Measurements from ENCODE around the gene PDX1. TPM values are rescaled to one million over a fixed set of nuclear protein-coding genes. Genes with fewer than 3 reads are reported as not detected.

The PDX1 gene
- total RNA-seq, 1 donor from 2014 or later, result not detected

DNA sequence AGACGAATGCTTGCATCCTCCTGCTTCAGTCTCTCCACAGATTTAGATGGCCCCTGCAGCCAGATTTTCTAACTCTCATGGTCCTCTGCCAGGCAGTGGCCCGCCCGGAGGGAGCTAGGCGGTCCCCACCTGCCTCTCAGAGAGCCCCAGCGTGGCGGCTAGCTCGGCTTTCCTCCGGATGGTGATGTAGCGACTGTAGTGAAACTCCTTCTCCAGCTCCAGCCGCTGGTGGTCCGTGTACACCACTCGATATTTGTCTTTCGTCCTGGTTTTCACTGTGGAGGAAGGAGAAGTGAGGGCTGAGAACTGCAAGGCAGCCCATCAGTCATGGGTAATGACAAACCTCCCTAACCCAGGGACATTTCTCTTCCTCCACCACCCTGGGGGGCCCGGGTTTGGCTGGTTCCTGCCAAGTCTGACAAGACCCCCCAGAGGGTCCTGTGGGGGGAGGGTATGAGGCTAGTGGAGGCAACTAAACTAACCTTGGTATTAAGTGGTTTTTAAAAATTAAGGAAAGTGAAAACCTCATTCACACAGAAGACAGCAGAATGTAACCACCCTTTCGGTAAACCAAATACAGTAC lies 45.0 kb downstream of the PDX1 start:
- DNase-seq (ENCODE audit: low read depth), result no peak
- H3K4me3 ChIP-seq (ENCODE audit: low read depth, low read length), result no peak overlapping the region
- no peaks in the 10 kb centered on the region for H3K36me3 ChIP-seq (ENCODE audit: control insufficient read depth, insufficient read depth, low read length)
- peaks cover 93% of the 10 kb centered on the region for H3K27me3 ChIP-seq (ENCODE audit: control insufficient read depth, insufficient read depth, low read length)
- TF ChIP-seq, protein P1, sequence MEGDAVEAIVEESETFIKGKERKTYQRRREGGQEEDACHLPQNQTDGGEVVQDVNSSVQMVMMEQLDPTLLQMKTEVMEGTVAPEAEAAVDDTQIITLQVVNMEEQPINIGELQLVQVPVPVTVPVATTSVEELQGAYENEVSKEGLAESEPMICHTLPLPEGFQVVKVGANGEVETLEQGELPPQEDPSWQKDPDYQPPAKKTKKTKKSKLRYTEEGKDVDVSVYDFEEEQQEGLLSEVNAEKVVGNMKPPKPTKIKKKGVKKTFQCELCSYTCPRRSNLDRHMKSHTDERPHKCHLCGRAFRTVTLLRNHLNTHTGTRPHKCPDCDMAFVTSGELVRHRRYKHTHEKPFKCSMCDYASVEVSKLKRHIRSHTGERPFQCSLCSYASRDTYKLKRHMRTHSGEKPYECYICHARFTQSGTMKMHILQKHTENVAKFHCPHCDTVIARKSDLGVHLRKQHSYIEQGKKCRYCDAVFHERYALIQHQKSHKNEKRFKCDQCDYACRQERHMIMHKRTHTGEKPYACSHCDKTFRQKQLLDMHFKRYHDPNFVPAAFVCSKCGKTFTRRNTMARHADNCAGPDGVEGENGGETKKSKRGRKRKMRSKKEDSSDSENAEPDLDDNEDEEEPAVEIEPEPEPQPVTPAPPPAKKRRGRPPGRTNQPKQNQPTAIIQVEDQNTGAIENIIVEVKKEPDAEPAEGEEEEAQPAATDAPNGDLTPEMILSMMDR (IDR thresholded peaks at IDR 0.05; ENCODE audit: insufficient read depth, low read length, poor library complexity, severe bottlenecking), result no peak

GRCh38 chr13:27965343-27965739 lies 45.5 kb downstream of the PDX1 start:
- TF ChIP-seq, protein P1 (IDR thresholded peaks at IDR 0.05; ENCODE audit: insufficient read depth, low read length, poor library complexity, severe bottlenecking), result no peak
- H3K4me3 ChIP-seq (ENCODE audit: low read depth, low read length), result no peak overlapping the region
- no peaks in the 10 kb centered on the region for H3K36me3 ChIP-seq (ENCODE audit: control insufficient read depth, insufficient read depth, low read length)
- no peak for DNase-seq (ENCODE audit: low read depth)
- peaks cover 91% of the 10 kb centered on the region for H3K27me3 ChIP-seq (ENCODE audit: control insufficient read depth, insufficient read depth, low read length)

- TF ChIP-seq, protein P1 (IDR thresholded peaks at IDR 0.05; ENCODE audit: insufficient read depth, low read length, poor library complexity, severe bottlenecking), result no peak
- Histone ChIP-seq H3K4me3 (ENCODE audit: low read depth, low read length) (no peak overlapping the region), H3K36me3 (ENCODE audit: control insufficient read depth, insufficient read depth, low read length) (no peaks in the 10 kb centered on the region), H3K27me3 (ENCODE audit: control insufficient read depth, insufficient read depth, low read length) (peaks cover 91% of the 10 kb centered on the region)
- no peak for DNase-seq (ENCODE audit: low read depth)
Measured at GRCh38 chr13:27965740-27966640, 46.2 kb downstream of the PDX1 start.

- H3K27me3 ChIP-seq (ENCODE audit: control insufficient read depth, insufficient read depth, low read length), result peaks cover 91% of the 10 kb centered on the region
- no peaks in the 10 kb centered on the region for H3K36me3 ChIP-seq (ENCODE audit: control insufficient read depth, insufficient read depth, low read length)
- no peak for DNase-seq (ENCODE audit: low read depth)
- TF ChIP-seq, protein P1 (IDR thresholded peaks at IDR 0.05; ENCODE audit: insufficient read depth, low read length, poor library complexity, severe bottlenecking), result no peak
- H3K4me3 ChIP-seq (ENCODE audit: low read depth, low read length), result no peak overlapping the region
Measured at GRCh38 chr13:27966641-27967202, 46.9 kb downstream of the PDX1 start.

- Histone ChIP-seq H3K4me3 (ENCODE audit: low read depth, low read length) (no peak overlapping the region), H3K36me3 (ENCODE audit: control insufficient read depth, insufficient read depth, low read length) (no peaks in the 10 kb centered on the region), H3K27me3 (ENCODE audit: control insufficient read depth, insufficient read depth, low read length) (peaks cover 93% of the 10 kb centered on the region)
- TF ChIP-seq, protein P1 (IDR thresholded peaks at IDR 0.05; ENCODE audit: insufficient read depth, low read length, poor library complexity, severe bottlenecking), result no peak
- DNase-seq (ENCODE audit: low read depth), result no peak
Measured at GRCh38 chr13:27967203-27967735, 47.5 kb downstream of the PDX1 start.

All from kidney epithelial cell (primary cell).